Heart left ventricle (tissue), 13 donors: ENCODE data around the gene OPN1SW.

Experiments used
- CTCF ChIP-seq, 12 donors: fragments of 200-600 bp; sonication (generic) in 4 of 12; IDR thresholded peaks; one replicate each; pipeline versions ENCODE4 v1.5.0 to v1.8.0; 2018 to 2022; ENCODE audit warnings: antibody characterized with exemption in 12 of 12, mild to moderate bottlenecking in 5 of 12
- POLR2A ChIP-seq, 2 donors: fragments of 450-650 bp; IDR thresholded peaks; one replicate each; pipeline ENCODE4 v1.6.1; 2017; ENCODE audit warnings: antibody characterized with exemption in 2 of 2, mild to moderate bottlenecking in 2 of 2, moderate library complexity in 2 of 2
- donor health status: ischemic (EF 13 %, LVEDD 7.1; RV severe dilation, severe dysfunction).
- donor health status: DM: no; HTN: yes; CAD: no.
- donor health status: DM: no; HTN: no; CAD: no.
- donor health status: ischemic (EF 25% LVEDD 6.9; RV normal size, moderate dysfunction).
- donor health status: ischemic (EF 25% LVEDD 5.7; RV mildly dilated, moderate dysfunction).
- donor health status: ischemic (EF 35%, LVEDD 5.7; RV mildly dilated, moderate dysfunction).
- donor health status: nonischemic (EF 11% LVEDD 7.7; RV severe dilation, severe dysfunction).
- donor health status: DM: yes; HTN: yes; CAD: no.
- donor health status: PGD.
- donor health status: ischemic (EF 29% LVEDD 5.4; RV normal size, mild dysfunction).
- donor health status: nonischemic (EF 23%, LVEDD 6.1; RV moderate dilation, normal function).

- no peak for TF ChIP-seq CTCF (IDR thresholded peaks at IDR 0.05)
- TF ChIP-seq POLR2A (IDR thresholded peaks at IDR 0.05) = no peak
Measured at GRCh38 chr7:128800567-128800966, 25.0 kb upstream of the OPN1SW start.
